ENCODE data around the gene HESX1. TPM values are rescaled to one million over a fixed set of nuclear protein-coding genes. Genes with fewer than 3 reads are reported as not detected.

The HESX1 gene
- total RNA-seq (2014; rRNA removed; shearing (Covaris generic)), result not detected in 2 replicates
- polyA plus RNA-seq (2016; fragmentation: Nextera tagmentation; extraction: Ambion mirVana), result 0.58 and 1.1 TPM in 2 replicates

GRCh38 chr3:57199895-57200297, at the start of gene HESX1:
TSS of gene HESX1 (minus strand) at chr3:57199978. CDS start at chr3:57199918, 60 bp downstream.
- H3K27me3 ChIP-seq (replicated peaks; ENCODE audit: insufficient read depth), result no peaks in the 10 kb centered on the region
- TF ChIP-seq EZH2phosphoT487 (IDR thresholded peaks at IDR 0.05; ENCODE audit: insufficient read depth, low read depth), result no peak
- no peak for TF ChIP-seq EZH2 (IDR thresholded peaks at IDR 0.05; ENCODE audit: insufficient read depth, poor library complexity, severe bottlenecking)
- no peaks in the 10 kb centered on the region for H3F3A ChIP-seq (ENCODE audit: insufficient read depth)
- in situ Hi-C loops (cut with MboI), result no loop called here
- WGBS, 2 experiments (ENCODE audit: low coverage in 1 of 2, low lambda C conversion rate in 2 of 2, missing lambda C conversion rate in 2 of 2), result 69 to 79% methylated on average over 4 of the region's 4 CpGs
- DNase-seq, result no peak
- H3K36me3 ChIP-seq (ENCODE audit: low read depth), result no peaks in the 10 kb centered on the region
- H2AFZ ChIP-seq, result no peak within 1 kb of the TSS
- H3K4me2 ChIP-seq (ENCODE audit: unreplicated experiment), result no peak within 1 kb of the TSS
- no peaks in the 10 kb centered on the region for H3K9me2 ChIP-seq (ENCODE audit: insufficient read depth)
- H3K9me3 ChIP-seq (ENCODE audit: low read depth), result no peaks in the 10 kb centered on the region
- no peak within 1 kb of the TSS for H3K4me3 ChIP-seq
- H3K79me2 ChIP-seq (ENCODE audit: insufficient read depth), result no peaks in the 10 kb centered on the region
- H3K4me1 ChIP-seq (ENCODE audit: insufficient read depth), result no peaks in the 10 kb centered on the region
- H4K20me1 ChIP-seq (ENCODE audit: insufficient read depth), result no peaks in the 10 kb centered on the region
- H3K27ac ChIP-seq, result no peak within 1 kb of the TSS
- H3K9ac ChIP-seq, result no peak within 1 kb of the TSS

- H4K20me1 ChIP-seq (ENCODE audit: insufficient read depth), result no peaks in the 10 kb centered on the region
- WGBS, 2 experiments (ENCODE audit: low coverage in 1 of 2, low lambda C conversion rate in 2 of 2, missing lambda C conversion rate in 2 of 2), result 93 to 100% methylated on average over 2 of the region's 2 CpGs
- H3K27ac ChIP-seq, result no peak overlapping the region
- no peak for DNase-seq
- no peaks in the 10 kb centered on the region for H3K4me1 ChIP-seq (ENCODE audit: insufficient read depth)
- TF ChIP-seq EZH2 (IDR thresholded peaks at IDR 0.05; ENCODE audit: insufficient read depth, poor library complexity, severe bottlenecking), result no peak
- no peak for TF ChIP-seq EZH2phosphoT487 (IDR thresholded peaks at IDR 0.05; ENCODE audit: insufficient read depth, low read depth)
- H3K9me3 ChIP-seq (ENCODE audit: low read depth), result no peaks in the 10 kb centered on the region
- no peaks in the 10 kb centered on the region for H3K79me2 ChIP-seq (ENCODE audit: insufficient read depth)
- H3K4me3 ChIP-seq, result no peak overlapping the region
- no peak overlapping the region for H3K4me2 ChIP-seq (ENCODE audit: unreplicated experiment)
- no peak overlapping the region for H3K9ac ChIP-seq
- no peaks in the 10 kb centered on the region for H3K9me2 ChIP-seq (ENCODE audit: insufficient read depth)
- H3K27me3 ChIP-seq (replicated peaks; ENCODE audit: insufficient read depth), result no peaks in the 10 kb centered on the region
- in situ Hi-C loops (cut with MboI), result no loop called here
- H3F3A ChIP-seq (ENCODE audit: insufficient read depth), result no peaks in the 10 kb centered on the region
- H3K36me3 ChIP-seq (ENCODE audit: low read depth), result peaks cover 62% of the 10 kb centered on the region
- no peak overlapping the region for H2AFZ ChIP-seq
These were observed 45.2 kb upstream of the HESX1 start for GRCh38 chr3:57244946-57245345.

GRCh38 chr3:57234613-57235575, 35.1 kb upstream of the HESX1 start:
- 88% methylated on average over 13 of the region's 13 CpGs for WGBS, 2 experiments (ENCODE audit: low coverage in 1 of 2, low lambda C conversion rate in 2 of 2, missing lambda C conversion rate in 2 of 2)
- Histone ChIP-seq H3K79me2 (ENCODE audit: insufficient read depth) (peaks cover 77% of the 10 kb centered on the region), H3K27me3 (replicated peaks; ENCODE audit: insufficient read depth) (no peaks in the 10 kb centered on the region), H3K36me3 (ENCODE audit: low read depth) (peaks cover 20% of the 10 kb centered on the region), H3K4me3 (no peak overlapping the region), H3K9ac (no peak overlapping the region), H3K27ac (no peak overlapping the region), H2AFZ (no peak overlapping the region), H3K9me2 (ENCODE audit: insufficient read depth) (no peaks in the 10 kb centered on the region), H3K9me3 (ENCODE audit: low read depth) (no peaks in the 10 kb centered on the region), H4K20me1 (ENCODE audit: insufficient read depth) (peaks cover 6% of the 10 kb centered on the region; the same call in 1 of the 2 replicates), H3F3A (ENCODE audit: insufficient read depth) (peaks cover 7% of the 10 kb centered on the region; the same call in 1 of the 2 replicates), H3K4me1 (ENCODE audit: insufficient read depth) (peaks cover 2% of the 10 kb centered on the region; the same call in 1 of the 2 replicates), H3K4me2 (ENCODE audit: unreplicated experiment) (no peak overlapping the region)
- TF ChIP-seq EZH2phosphoT487 (IDR thresholded peaks at IDR 0.05; ENCODE audit: insufficient read depth, low read depth) (no peak), EZH2 (IDR thresholded peaks at IDR 0.05; ENCODE audit: insufficient read depth, poor library complexity, severe bottlenecking) (no peak)
- no peak for DNase-seq
- in situ Hi-C loops (cut with MboI), result no loop called here

GRCh38 chr3:57233799-57234198, 34.0 kb upstream of the HESX1 start:
- no peaks in the 10 kb centered on the region for H3K9me3 ChIP-seq (ENCODE audit: low read depth)
- peaks cover 13% of the 10 kb centered on the region for H4K20me1 ChIP-seq (ENCODE audit: insufficient read depth)
- peaks cover 10% of the 10 kb centered on the region for H3K36me3 ChIP-seq (ENCODE audit: low read depth)
- no peak overlapping the region for H3K9ac ChIP-seq
- no peak overlapping the region for H3K4me2 ChIP-seq (ENCODE audit: unreplicated experiment)
- H2AFZ ChIP-seq, result no peak overlapping the region
- no peak for TF ChIP-seq EZH2 (IDR thresholded peaks at IDR 0.05; ENCODE audit: insufficient read depth, poor library complexity, severe bottlenecking)
- no peak for TF ChIP-seq EZH2phosphoT487 (IDR thresholded peaks at IDR 0.05; ENCODE audit: insufficient read depth, low read depth)
- no peaks in the 10 kb centered on the region for H3K9me2 ChIP-seq (ENCODE audit: insufficient read depth)
- in situ Hi-C loops (cut with MboI), result no loop called here
- peaks cover 18% of the 10 kb centered on the region for H3F3A ChIP-seq (ENCODE audit: insufficient read depth)
- H3K4me1 ChIP-seq (ENCODE audit: insufficient read depth), result peaks cover 12% of the 10 kb centered on the region
- H3K4me3 ChIP-seq, result no peak overlapping the region
- no peak overlapping the region for H3K27ac ChIP-seq
- WGBS, 2 experiments (ENCODE audit: low coverage in 1 of 2, low lambda C conversion rate in 2 of 2, missing lambda C conversion rate in 2 of 2), result 96 to 100% methylated on average over 2 of the region's 2 CpGs
- H3K79me2 ChIP-seq (ENCODE audit: insufficient read depth), result peaks cover 88% of the 10 kb centered on the region
- DNase-seq, result no peak
- H3K27me3 ChIP-seq (replicated peaks; ENCODE audit: insufficient read depth), result no peaks in the 10 kb centered on the region

All from GM23248 (cell line).